HG02970 (cell line): ENCODE results near the gene E2F7.
"Not testable (repeated sequence)": the region's sequence is repeated elsewhere in the genome, so short reads cannot be mapped to it uniquely, and the experiment has no call there.

Experiments used
- ATAC-seq: cut with Tn5 transposase; IDR thresholded peaks from one replicate; pipeline ENCODE4 v1.9.1; 2021; ENCODE audit warnings: mild to moderate bottlenecking, moderate library complexity, moderate number of reproducible peaks; ENCODE audit not compliant: unreplicated experiment, low FRiP score

E2F7 gene

GRCh38 chr12:77065361-77066204 lies at the start of gene E2F7:
E2F7 (minus strand) TSS chr12:77065569; CDS start chr12:77064635, 934 bp downstream.
- peak; percentile 85 for ATAC-seq

- no peak for ATAC-seq
Measured at GRCh38 chr12:77113971-77114370, 48.6 kb upstream of the E2F7 start.

- no peak for ATAC-seq
Measured at GRCh38 chr12:77108707-77109106, 43.3 kb upstream of the E2F7 start.

- no peak for ATAC-seq
Measured at GRCh38 chr12:77107121-77107520, 41.8 kb upstream of the E2F7 start.

GRCh38 chr12:77104792-77105191 lies 39.4 kb upstream of the E2F7 start:
- no peak for ATAC-seq

GRCh38 chr12:77104286-77104685 lies 38.9 kb upstream of the E2F7 start:
- ATAC-seq = no peak

- no peak for ATAC-seq
Measured at GRCh38 chr12:77102691-77103090, 37.3 kb upstream of the E2F7 start.

- ATAC-seq = no peak
Measured at GRCh38 chr12:77102123-77102522, 36.8 kb upstream of the E2F7 start.

GRCh38 chr12:77099799-77100198 lies 34.4 kb upstream of the E2F7 start:
- ATAC-seq = no peak

GRCh38 chr12:77097846-77098245 lies 32.5 kb upstream of the E2F7 start:
- ATAC-seq = no peak

GRCh38 chr12:77092227-77092626 lies 26.9 kb upstream of the E2F7 start:
- not testable (repeated sequence) for ATAC-seq

GRCh38 chr12:77089686-77090220 lies 24.4 kb upstream of the E2F7 start:
- no peak for ATAC-seq

GRCh38 chr12:77087427-77087826 lies 22.1 kb upstream of the E2F7 start:
- ATAC-seq = no peak

- ATAC-seq = no peak
Measured at GRCh38 chr12:77082021-77082420, 16.7 kb upstream of the E2F7 start.

GRCh38 chr12:77079631-77080030 lies 14.3 kb upstream of the E2F7 start:
- no peak for ATAC-seq

GRCh38 chr12:77078231-77078630 lies 12.9 kb upstream of the E2F7 start:
- ATAC-seq = no peak

- no peak for ATAC-seq
Measured at GRCh38 chr12:77076886-77077285, 11.5 kb upstream of the E2F7 start.

- ATAC-seq = not testable (repeated sequence)
Measured at GRCh38 chr12:77073894-77074293, 8.5 kb upstream of the E2F7 start.

GRCh38 chr12:77072833-77073495 lies 7.6 kb upstream of the E2F7 start:
- ATAC-seq = no peak

- ATAC-seq = peak; percentile 12
Measured at GRCh38 chr12:77070800-77071449, 5.6 kb upstream of the E2F7 start.

GRCh38 chr12:77070382-77070781 lies 5.0 kb upstream of the E2F7 start:
- peak; percentile 77 for ATAC-seq
